Endothelial cell of umbilical vein (primary cell): ENCODE results near the gene FMN2. TPM values are rescaled to one million over a fixed set of nuclear protein-coding genes. Genes with fewer than 3 reads are reported as not detected.

Experiments used
- BruUV-seq: library from RNA; stranded (reverse); fragments of 400-500 nt; replicated peaks from 2 replicates; lab custom pipeline; 2021; lab: Mats Ljungman, UMichigan
- CTCF ChIA-PET: fragments of 300-600, 350-600 bp; sonication (Branson Sonifier 250); formaldehyde crosslinking; loops from one replicate; lab custom pipeline; 2021; ENCODE audit warnings: antibody characterized with exemption, inconsistent platforms; lab: Charles Lee
- POLR2A ChIA-PET: fragments of 300-600, 350-600 bp; sonication (Branson Sonifier 250); formaldehyde crosslinking; loops from one replicate; lab custom pipeline; 2021; ENCODE audit warnings: antibody characterized with exemption, inconsistent platforms; lab: Charles Lee
- DNase-seq: peaks from one replicate; pipeline ENCODE4 v3.0.0-alpha.2; 2011; ENCODE audit warnings: low read depth, low spot score
- FAIRE-seq: peaks from 2 replicates; lab custom pipeline; 2011; peaks lifted over from hg19 to GRCh38; lab: Jason Lieb, UNC
- H2AFZ ChIP-seq: 2 replicates; pipeline ENCODE4 v1.6.0; 2012; ENCODE audit warnings: low read depth, low read length, control low read depth, inconsistent platforms
- H3K27ac ChIP-seq: 2 replicates; pipeline ENCODE4 v1.5.1; 2011; ENCODE audit warnings: low read depth, mild to moderate bottlenecking, control low read depth, low read length, moderate library complexity; ENCODE audit not compliant: insufficient read depth
- H3K27me3 ChIP-seq, 2 experiments: 2 replicates each; pipeline versions ENCODE4 v1.6.0 to v1.6.1; 2011; ENCODE audit warnings: low read length in 2 of 2, mixed read lengths in 1 of 2; ENCODE audit not compliant: control insufficient read depth in 2 of 2, insufficient read depth in 2 of 2
- H3K36me3 ChIP-seq, 2 experiments: 2 replicates in 1 of 2; 3 replicates in 1 of 2; pipeline ENCODE4 v1.5.1; 2011; ENCODE audit warnings: low read length in 2 of 2, mild to moderate bottlenecking in 1 of 2, moderate library complexity in 1 of 2; ENCODE audit not compliant: control insufficient read depth in 2 of 2, insufficient read depth in 2 of 2; ENCODE audit errors: extremely low read depth in 1 of 2
- H3K4me1 ChIP-seq: 3 replicates; pipeline ENCODE4 v1.5.1; 2011; ENCODE audit warnings: mild to moderate bottlenecking, low read length; ENCODE audit not compliant: control insufficient read depth, insufficient read depth; ENCODE audit errors: extremely low read depth
- H3K4me2 ChIP-seq: 2 replicates; pipeline ENCODE4 v1.6.1; 2011; ENCODE audit warnings: low read length, control low read depth, mixed read lengths; ENCODE audit not compliant: insufficient read depth
- H3K4me3 ChIP-seq, 3 experiments: fragments of 200-600 bp in 1 of 3; sonication (generic), shearing (Covaris generic) in 1 of 3; replicated peaks in 1 of 3; 2 replicates each; pipeline ENCODE4 v1.5.1; 2011 to 2016; ENCODE audit warnings: control low read depth in 3 of 3, low read length in 3 of 3, mild to moderate bottlenecking in 2 of 3, inconsistent platforms in 1 of 3, low read depth in 1 of 3, moderate library complexity in 1 of 3; ENCODE audit not compliant: insufficient read depth in 1 of 3
- H3K79me2 ChIP-seq: 2 replicates; pipeline ENCODE4 v1.6.0; 2012; ENCODE audit warnings: low read length, inconsistent platforms; ENCODE audit not compliant: control insufficient read depth, insufficient read depth
- H3K9ac ChIP-seq: replicated peaks from 2 replicates; pipeline ENCODE3; 2011; ENCODE audit warnings: low read length, control low read depth; ENCODE audit not compliant: insufficient read depth; ENCODE audit errors: extremely low read depth
- H3K9me1 ChIP-seq: replicated peaks from 3 replicates; pipeline ENCODE4 v1.6.0; 2011; ENCODE audit warnings: mild to moderate bottlenecking, low read length; ENCODE audit not compliant: control insufficient read depth, insufficient read depth; ENCODE audit errors: extremely low read depth
- H3K9me3 ChIP-seq: replicated peaks from 2 replicates; pipeline ENCODE4 v1.5.1; 2012; ENCODE audit warnings: low read length, inconsistent platforms; ENCODE audit not compliant: control insufficient read depth, insufficient read depth
- H4K20me1 ChIP-seq: replicated peaks from 2 replicates; pipeline ENCODE3; 2011; ENCODE audit warnings: mild to moderate bottlenecking, low read length; ENCODE audit not compliant: control insufficient read depth, insufficient read depth; ENCODE audit errors: extremely low read depth
- CTCF ChIP-seq, 2 donors: IDR thresholded peaks; 1 replicate in 1 of 2; 2 replicates in 1 of 2; pipeline ENCODE4 v1.5.1; 2011; ENCODE audit warnings: low read length in 2 of 2, mild to moderate bottlenecking in 2 of 2, moderate library complexity in 2 of 2, control low read depth in 1 of 2, inconsistent platforms in 1 of 2, low read depth in 1 of 2; ENCODE audit not compliant: insufficient read depth in 1 of 2; ENCODE audit errors: extremely low read depth in 1 of 2
- EZH2 ChIP-seq: IDR thresholded peaks from 2 replicates; pipeline ENCODE4 v1.6.1; 2012; ENCODE audit warnings: borderline replicate concordance, low read depth, mild to moderate bottlenecking, moderate library complexity, low read length, inconsistent platforms; ENCODE audit not compliant: severe bottlenecking
- FOS ChIP-seq: IDR thresholded peaks from 2 replicates; pipeline ENCODE4 v1.6.1; 2011; ENCODE audit warnings: mild to moderate bottlenecking, low read length, moderate library complexity, borderline replicate concordance; ENCODE audit not compliant: insufficient read depth
- GATA2 ChIP-seq: IDR thresholded peaks from 2 replicates; pipeline ENCODE4 v1.7.0; 2011; ENCODE audit warnings: low read depth, mild to moderate bottlenecking, moderate library complexity, mixed read lengths, low read length; ENCODE audit not compliant: insufficient read length, insufficient read depth
- JUN ChIP-seq: IDR thresholded peaks from 2 replicates; pipeline ENCODE4 v1.6.1; 2011; ENCODE audit warnings: borderline replicate concordance, low read depth; ENCODE audit not compliant: insufficient read length, insufficient read depth
- MAX ChIP-seq: IDR thresholded peaks from 2 replicates; pipeline ENCODE4 v1.6.1; 2011; ENCODE audit not compliant: insufficient read depth, insufficient read length
- MYC ChIP-seq: IDR thresholded peaks from one replicate; pipeline ENCODE4 v1.6.1; 2011; ENCODE audit warnings: mild to moderate bottlenecking, low read depth, low read length
- POLR2A ChIP-seq: IDR thresholded peaks from 2 replicates; pipeline ENCODE4 v1.6.1; 2012; ENCODE audit warnings: low read depth, mild to moderate bottlenecking, control low read depth, low read length
- POLR2AphosphoS5 ChIP-seq: IDR thresholded peaks from 2 replicates; pipeline ENCODE4 v1.6.1; 2012; ENCODE audit warnings: low read depth, mild to moderate bottlenecking, control low read depth, low read length, moderate library complexity; ENCODE audit not compliant: insufficient read depth
- dilution Hi-C: fragments of 300-500 bp; cut with MboI; formaldehyde crosslinking; loops from one replicate; pipeline ENCODE4 v1.15.0; 2019; ENCODE audit warnings: low sequenced_read_pairs; ENCODE audit not compliant: extremely low pct_ligation_motif_present
- intact Hi-C: fragments of 100-400 bp; cut with micrococcal nuclease; formaldehyde crosslinking; loops from one replicate; pipeline ENCODE4 v1.10.0; 2022
- polyA plus RNA-seq, 4 experiments: library from polyadenylated mRNA; depleted of rRNA in 3 of 4; stranded (reverse) in 3 of 4; unstranded in 1 of 4; fragments of >200 nt; gene quantifications; 2 replicates each; pipeline versions ENCODE4 v1.2.1 to v1.2.3, GENCODE V29; 2011 to 2012; ENCODE audit warnings: missing spikeins in 1 of 4
- total RNA-seq: library from RNA; stranded (reverse); gene quantifications from 2 replicates; pipeline ENCODE4 v1.2.3, GENCODE V29; 2021

FMN2 gene
- total and polyA plus RNA-seq, 2 donors (not counting 3 experiments of a cell fraction or from before 2014, with no cell fraction given), result not detected

GRCh38 chr1:240420766-240421165, 329.1 kb downstream of the FMN2 start:
- FAIRE-seq, result no peak
- dilution Hi-C loops, result no loop called here

More at GRCh38 chr1:240420766-240421165, 329.1 kb downstream of the FMN2 start:
- Histone ChIP-seq H2AFZ (no peak overlapping the region), H4K20me1 (no peaks in the 10 kb centered on the region), H3K27me3 (no peaks in the 10 kb centered on the region), H3K9ac (no peak overlapping the region), H3K4me1 (no peaks in the 10 kb centered on the region), H3K27ac (no peak overlapping the region), H3K36me3 (no peaks in the 10 kb centered on the region), H3K9me1 (no peaks in the 10 kb centered on the region), H3K79me2 (no peaks in the 10 kb centered on the region), H3K9me3 (no peaks in the 10 kb centered on the region), H3K4me3 (no peak overlapping the region), H3K4me2 (no peak overlapping the region)
- intact Hi-C loops, result no loop called here
- POLR2A ChIA-PET, result no interaction called here
- TF ChIP-seq MAX (no peak), EZH2 (no peak), POLR2A (no peak), GATA2 (no peak), FOS (no peak), CTCF (IDR thresholded peaks at IDR 0.05; ENCODE audit: extremely low read depth in 1 of 2, insufficient read depth in 1 of 2, low read depth in 1 of 2, low read length in 2 of 2) (no peak), JUN (no peak), POLR2AphosphoS5 (no peak), MYC (no peak)
- no TSS peak for BruUV-seq
- DNase-seq, result no peak
- CTCF ChIA-PET, result no interaction called here
